WTC11 (cell line): ENCODE measurements around the gene FOXN3. TPM values are rescaled to one million over a fixed set of nuclear protein-coding genes. Genes with fewer than 3 reads are reported as not detected.

ENCODE experiments used
- ATAC-seq: fragments of 200-7000 bp; cut with Tn5 transposase; 2 replicates; pipeline ENCODE4 v1.10.0; 2021; ENCODE audit warnings: mild to moderate bottlenecking, moderate library complexity
- CTCF ChIA-PET: fragments of 300-600 bp; sonication (Branson Sonifier 250); formaldehyde crosslinking; loops from one replicate; lab custom pipeline; 2021; ENCODE audit warnings: antibody characterized with exemption; lab: Charles Lee
- POLR2A ChIA-PET: fragments of 350-600 bp; sonication (Branson Sonifier 250); formaldehyde crosslinking; loops from one replicate; lab custom pipeline; 2021; ENCODE audit warnings: antibody characterized with exemption; lab: Charles Lee
- DNase-seq: peaks from one replicate; pipeline ENCODE4 v3.0.0; 2021; ENCODE audit warnings: low spot score
- H3K27ac Mint-ChIP-seq: 2 replicates; pipeline ENCODE4 v1.8.0; 2021; ENCODE audit warnings: mixed read lengths
- H3K27me3 Mint-ChIP-seq: 2 replicates; pipeline ENCODE4 v1.8.0; 2021; ENCODE audit warnings: low read depth, mild to moderate bottlenecking, moderate library complexity, mixed read lengths
- H3K36me3 Mint-ChIP-seq: 2 replicates; pipeline ENCODE4 v1.8.0; 2021; ENCODE audit warnings: mixed read lengths
- H3K4me1 Mint-ChIP-seq: 2 replicates; pipeline ENCODE4 v1.8.0; 2022; ENCODE audit warnings: mixed read lengths
- H3K4me3 Mint-ChIP-seq: 2 replicates; pipeline ENCODE4 v1.8.0; 2021; ENCODE audit warnings: mild to moderate bottlenecking, moderate library complexity, mixed read lengths
- H3K9me3 Mint-ChIP-seq: 2 replicates; pipeline ENCODE4 v1.8.0; 2021; ENCODE audit warnings: mixed read lengths
- ATF2 ChIP-seq: sonication (generic); formaldehyde crosslinking; IDR thresholded peaks from 2 replicates; pipeline ENCODE4 v1.8.1; 2022; ENCODE audit warnings: low read depth, missing genetic modification reagents, borderline replicate concordance
- CDX4 ChIP-seq: fragments of 250-450 bp; sonication (Bioruptor Pico); IDR thresholded peaks from 2 replicates; pipeline ENCODE4 v1.9.0; 2021; ENCODE audit warnings: moderate library complexity, mild to moderate bottlenecking, inconsistent platforms, borderline replicate concordance
- CREB1 ChIP-seq: sonication (generic); formaldehyde crosslinking; IDR thresholded peaks from 2 replicates; pipeline ENCODE4 v1.8.0; 2023; ENCODE audit warnings: mild to moderate bottlenecking, missing genetic modification reagents
- CTCF ChIP-seq: fragments of 200-600 bp; IDR thresholded peaks from 2 replicates; pipeline ENCODE4 v1.8.0; 2022; ENCODE audit warnings: antibody characterized with exemption
- E2F5 ChIP-seq: sonication (generic); formaldehyde crosslinking; IDR thresholded peaks from 2 replicates; pipeline ENCODE4 v1.8.1; 2022; ENCODE audit warnings: mild to moderate bottlenecking, moderate library complexity, missing genetic modification reagents
- FOXP1 ChIP-seq: sonication (generic); formaldehyde crosslinking; IDR thresholded peaks from 2 replicates; pipeline ENCODE4 v1.8.0; 2022; ENCODE audit warnings: missing genetic modification reagents, mild to moderate bottlenecking, moderate library complexity, borderline replicate concordance
- MAX ChIP-seq: sonication (generic); formaldehyde crosslinking; IDR thresholded peaks from 2 replicates; pipeline ENCODE4 v1.8.0; 2022; ENCODE audit warnings: mild to moderate bottlenecking, missing genetic modification reagents
- MLX ChIP-seq: sonication (generic); formaldehyde crosslinking; IDR thresholded peaks from 2 replicates; pipeline ENCODE4 v1.8.1; 2023; ENCODE audit warnings: mild to moderate bottlenecking, missing genetic modification reagents, moderate library complexity
- MYBL2 ChIP-seq: sonication (generic); formaldehyde crosslinking; IDR thresholded peaks from 2 replicates; pipeline ENCODE4 v1.8.1; 2023; ENCODE audit warnings: mild to moderate bottlenecking, moderate library complexity, missing genetic modification reagents
- PRRX2 ChIP-seq: fragments of 250-450 bp; sonication (Bioruptor Pico); IDR thresholded peaks from 2 replicates; pipeline ENCODE4 v1.8.0; 2021; ENCODE audit warnings: mild to moderate bottlenecking
- RELA ChIP-seq: sonication (generic); formaldehyde crosslinking; IDR thresholded peaks from 2 replicates; pipeline ENCODE4 v1.8.1; 2022; ENCODE audit warnings: missing genetic modification reagents, mild to moderate bottlenecking, borderline replicate concordance
- SOX15 ChIP-seq: fragments of 250-450 bp; sonication (Bioruptor Pico); IDR thresholded peaks from 2 replicates; pipeline ENCODE4 v1.9.0; 2021; ENCODE audit warnings: mild to moderate bottlenecking
- STAT6 ChIP-seq: sonication (generic); formaldehyde crosslinking; conservative IDR thresholded peaks from 2 replicates; pipeline ENCODE4 v1.8.1; 2023; ENCODE audit warnings: mild to moderate bottlenecking, low read depth, missing genetic modification reagents, moderate library complexity
- TEAD4 ChIP-seq: sonication (generic); formaldehyde crosslinking; IDR thresholded peaks from 2 replicates; pipeline ENCODE4 v1.8.0; 2022; ENCODE audit warnings: mild to moderate bottlenecking, missing genetic modification reagents
- USF2 ChIP-seq: sonication (generic); formaldehyde crosslinking; IDR thresholded peaks from 2 replicates; pipeline ENCODE4 v1.8.1; 2023; ENCODE audit warnings: mild to moderate bottlenecking, missing genetic modification reagents, moderate library complexity
- ZMAT4 ChIP-seq: fragments of 250-450 bp; sonication (Bioruptor Pico); IDR thresholded peaks from 2 replicates; pipeline ENCODE4 v1.9.0; 2021; ENCODE audit warnings: mild to moderate bottlenecking
- ZNF121 ChIP-seq: sonication (generic); formaldehyde crosslinking; IDR thresholded peaks from 2 replicates; pipeline ENCODE4 v1.8.0; 2023; ENCODE audit warnings: missing genetic modification reagents
- ZNF219 ChIP-seq: sonication (generic); formaldehyde crosslinking; IDR thresholded peaks from 2 replicates; pipeline ENCODE4 v1.8.0; 2023; ENCODE audit warnings: missing genetic modification reagents, mild to moderate bottlenecking, borderline replicate concordance
- ZNF263 ChIP-seq: sonication (generic); formaldehyde crosslinking; IDR thresholded peaks from 2 replicates; pipeline ENCODE4 v1.8.1; 2022; ENCODE audit warnings: low read depth, mild to moderate bottlenecking, moderate library complexity, missing genetic modification reagents
- ZNF396 ChIP-seq: fragments of 250-450 bp; sonication (Bioruptor Pico); IDR thresholded peaks from 2 replicates; pipeline ENCODE4 v1.8.0; 2021; ENCODE audit warnings: mild to moderate bottlenecking, moderate library complexity, borderline replicate concordance
- ZNF423 ChIP-seq: fragments of 250-450 bp; sonication (Bioruptor Pico); IDR thresholded peaks from 2 replicates; pipeline ENCODE4 v2.1.2; 2022; ENCODE audit warnings: mild to moderate bottlenecking, moderate library complexity
- ZNF671 ChIP-seq: fragments of 250-450 bp; sonication (Bioruptor Pico); IDR thresholded peaks from 2 replicates; pipeline ENCODE4 v1.8.0; 2021; ENCODE audit warnings: mild to moderate bottlenecking
- total RNA-seq: library from RNA; stranded (reverse); gene quantifications from 3 replicates; pipeline ENCODE4 v1.2.3, GENCODE V29; 2021

Gene FOXN3
- total RNA-seq, 1 experiment from 2014 or later: 170 TPM

- no peak for TF ChIP-seq MLX
- TF ChIP-seq SOX15: no peak
- TF ChIP-seq ATF2 (CRISPR knock-in tag): no peak
- TF ChIP-seq TEAD4: no peak
- TF ChIP-seq CDX4 (CRISPR knock-in tag): no peak
- TF ChIP-seq CTCF: no peak
- TF ChIP-seq ZNF121 (CRISPR knock-in tag): no peak
- TF ChIP-seq MYBL2 (CRISPR knock-in tag): no peak
- no peak for TF ChIP-seq USF2 (CRISPR knock-in tag)
Measured at GRCh38 chr14:89399157-89399556, 17.9 kb downstream of the FOXN3 start (continued).

GRCh38 chr14:89397569-89398230 is 19.3 kb downstream of the FOXN3 start:
- Mint-ChIP-seq H3K4me3 (no peak overlapping the region), H3K36me3 (peaks cover 10% of the 10 kb centered on the region), H3K27me3 (no peaks in the 10 kb centered on the region), H3K27ac (peak overlapping the region; percentile 47; the same call in 1 of the 2 replicates), H3K4me1 (peaks cover 79% of the 10 kb centered on the region), H3K9me3 (no peaks in the 10 kb centered on the region)
- POLR2A ChIA-PET: no interaction called here
- no peak for ATAC-seq
- DNase-seq: no peak
- CTCF ChIA-PET: no interaction called here
- TF ChIP-seq ZNF396 (CRISPR knock-in tag) (no peak), CREB1 (no peak), STAT6 (CRISPR knock-in tag) (no peak), ZNF423 (CRISPR knock-in tag) (no peak), ZNF263 (CRISPR knock-in tag) (no peak), MLX (no peak), MAX (no peak), ZNF671 (CRISPR knock-in tag) (no peak), SOX15 (no peak), USF2 (CRISPR knock-in tag) (no peak), RELA (CRISPR knock-in tag) (no peak), PRRX2 (CRISPR knock-in tag) (no peak), E2F5 (CRISPR knock-in tag) (no peak), ZMAT4 (CRISPR knock-in tag) (no peak), ZNF219 (CRISPR knock-in tag) (no peak), FOXP1 (CRISPR knock-in tag) (no peak)
